Measurements from ENCODE around the gene CD2. TPM values are rescaled to one million over a fixed set of nuclear protein-coding genes. Genes with fewer than 3 reads are reported as not detected.
A peak's percentile ranks its signal among the peaks of the same experiment; 100 is the strongest.

Gene CD2
- total RNA-seq, 1 experiment from 2014 or later: not detected

DNA sequence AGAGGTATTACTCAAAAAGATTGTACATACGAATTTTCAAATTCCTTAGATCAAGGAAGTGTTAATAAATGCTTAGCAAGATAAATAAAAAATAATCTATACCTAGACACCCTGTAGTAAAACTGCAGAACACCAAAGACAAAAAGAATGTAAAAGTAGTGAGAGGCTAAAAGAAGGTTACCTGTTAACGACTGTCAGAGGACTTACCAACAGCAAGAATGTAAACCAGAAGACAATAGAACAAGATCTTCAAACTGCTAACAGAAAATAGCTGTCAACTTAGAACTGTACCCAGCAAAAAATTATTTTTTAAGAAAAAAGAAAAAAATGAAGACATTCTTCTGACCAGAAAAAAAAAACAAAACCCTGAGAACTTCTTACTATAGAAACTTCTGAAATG is 51.2 kb downstream of the CD2 start:
- no peak for TF ChIP-seq EZH2 (IDR thresholded peaks at IDR 0.05; ENCODE audit: borderline replicate concordance, low read depth, low read length, poor library complexity, severe bottlenecking)
- TF ChIP-seq, protein P1, sequence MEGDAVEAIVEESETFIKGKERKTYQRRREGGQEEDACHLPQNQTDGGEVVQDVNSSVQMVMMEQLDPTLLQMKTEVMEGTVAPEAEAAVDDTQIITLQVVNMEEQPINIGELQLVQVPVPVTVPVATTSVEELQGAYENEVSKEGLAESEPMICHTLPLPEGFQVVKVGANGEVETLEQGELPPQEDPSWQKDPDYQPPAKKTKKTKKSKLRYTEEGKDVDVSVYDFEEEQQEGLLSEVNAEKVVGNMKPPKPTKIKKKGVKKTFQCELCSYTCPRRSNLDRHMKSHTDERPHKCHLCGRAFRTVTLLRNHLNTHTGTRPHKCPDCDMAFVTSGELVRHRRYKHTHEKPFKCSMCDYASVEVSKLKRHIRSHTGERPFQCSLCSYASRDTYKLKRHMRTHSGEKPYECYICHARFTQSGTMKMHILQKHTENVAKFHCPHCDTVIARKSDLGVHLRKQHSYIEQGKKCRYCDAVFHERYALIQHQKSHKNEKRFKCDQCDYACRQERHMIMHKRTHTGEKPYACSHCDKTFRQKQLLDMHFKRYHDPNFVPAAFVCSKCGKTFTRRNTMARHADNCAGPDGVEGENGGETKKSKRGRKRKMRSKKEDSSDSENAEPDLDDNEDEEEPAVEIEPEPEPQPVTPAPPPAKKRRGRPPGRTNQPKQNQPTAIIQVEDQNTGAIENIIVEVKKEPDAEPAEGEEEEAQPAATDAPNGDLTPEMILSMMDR (conservative IDR thresholded peaks at IDR 0.05; ENCODE audit: low read depth, low read length): no peak
- ChIA-PET POLR2A (ENCODE audit: low non-redundant PET) (interaction anchor here (0.7 kb wide), 1 partner anchor 27 kb away, joined by 5 read pairs; no protein-coding TSS in a partner anchor), CTCF (no interaction called here)
- Histone ChIP-seq H3K4me3 (ENCODE audit: low read depth, low read length, poor library complexity, severe bottlenecking) (no peak overlapping the region), H3K36me3 (ENCODE audit: insufficient read depth, low read length, poor library complexity, severe bottlenecking) (no peaks in the 10 kb centered on the region), H3K27me3 (replicated peaks; ENCODE audit: insufficient read depth, low read depth, low read length, poor library complexity) (no peaks in the 10 kb centered on the region), H3K27ac (ENCODE audit: low read depth, low read length, poor library complexity, severe bottlenecking) (no peak overlapping the region), H3K4me1 (ENCODE audit: insufficient read depth, low read length, poor library complexity, severe bottlenecking) (no peaks in the 10 kb centered on the region), H3K9me3 (ENCODE audit: low read depth, low read length, poor library complexity, severe bottlenecking) (no peaks in the 10 kb centered on the region)
- no peak for DNase-seq (ENCODE audit: low spot score)
- intact Hi-C loops (cut with micrococcal nuclease; ENCODE audit: unreplicated experiment): no loop called here
- no TSS peak for BruUV-seq (replicated peaks)

DNA sequence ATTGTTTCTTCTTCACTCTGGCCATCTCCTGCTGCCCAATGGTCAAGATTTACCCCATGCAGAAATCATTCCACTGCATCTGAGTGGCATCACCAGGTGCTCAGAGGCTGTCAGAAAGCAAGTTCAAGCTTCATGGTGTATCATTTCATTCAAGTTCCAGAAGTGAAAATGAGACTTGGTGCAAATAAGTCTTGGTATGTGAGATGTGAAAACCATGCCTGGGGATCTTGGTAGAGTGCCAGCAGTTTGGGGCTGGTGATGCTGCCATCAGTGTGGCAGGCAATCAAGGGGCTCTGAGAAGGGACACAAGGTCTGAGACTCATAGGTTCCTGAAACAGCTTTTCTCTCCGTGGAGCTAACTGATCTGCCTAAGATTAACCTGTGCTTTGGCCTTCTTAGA is 52.0 kb downstream of the CD2 start:
- no TSS peak for BruUV-seq (replicated peaks)
- ChIA-PET CTCF (no interaction called here), POLR2A (ENCODE audit: low non-redundant PET) (no interaction called here)
- H3K4me3 ChIP-seq (ENCODE audit: low read depth, low read length, poor library complexity, severe bottlenecking): no peak overlapping the region
- no peaks in the 10 kb centered on the region for H3K27me3 ChIP-seq (replicated peaks; ENCODE audit: insufficient read depth, low read depth, low read length, poor library complexity)
- no peaks in the 10 kb centered on the region for H3K36me3 ChIP-seq (ENCODE audit: insufficient read depth, low read length, poor library complexity, severe bottlenecking)
- TF ChIP-seq EZH2 (IDR thresholded peaks at IDR 0.05; ENCODE audit: borderline replicate concordance, low read depth, low read length, poor library complexity, severe bottlenecking): no peak
- TF ChIP-seq, protein P1 (conservative IDR thresholded peaks at IDR 0.05; ENCODE audit: low read depth, low read length): no peak
- H3K9me3 ChIP-seq (ENCODE audit: low read depth, low read length, poor library complexity, severe bottlenecking): no peaks in the 10 kb centered on the region
- intact Hi-C loops (cut with micrococcal nuclease; ENCODE audit: unreplicated experiment): no loop called here
- DNase-seq (ENCODE audit: low spot score): peak; percentile 13
- H3K4me1 ChIP-seq (ENCODE audit: insufficient read depth, low read length, poor library complexity, severe bottlenecking): no peaks in the 10 kb centered on the region
- H3K27ac ChIP-seq (ENCODE audit: low read depth, low read length, poor library complexity, severe bottlenecking): no peak overlapping the region

DNA sequence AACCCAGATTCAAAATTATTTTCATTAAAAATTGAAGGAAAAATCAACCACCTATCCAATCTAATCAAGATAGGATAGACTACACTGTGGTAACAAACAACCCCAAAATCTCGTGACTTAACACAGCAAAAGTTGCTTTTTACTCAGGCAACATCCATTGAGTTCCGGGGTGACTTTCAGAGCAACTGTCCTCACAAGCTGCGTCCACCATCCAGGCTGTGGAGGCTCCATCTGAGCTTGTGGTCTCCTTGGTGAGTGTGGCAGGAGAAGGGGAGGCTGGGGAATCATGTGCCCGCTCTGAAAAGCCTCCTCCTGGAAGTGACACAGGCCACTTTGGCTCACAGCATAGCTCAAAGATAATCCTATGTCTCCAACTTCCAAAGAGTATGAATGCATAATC is 52.4 kb downstream of the CD2 start:
- Histone ChIP-seq H3K4me1 (ENCODE audit: insufficient read depth, low read length, poor library complexity, severe bottlenecking) (no peaks in the 10 kb centered on the region), H3K36me3 (ENCODE audit: insufficient read depth, low read length, poor library complexity, severe bottlenecking) (no peaks in the 10 kb centered on the region), H3K27ac (ENCODE audit: low read depth, low read length, poor library complexity, severe bottlenecking) (no peak overlapping the region), H3K9me3 (ENCODE audit: low read depth, low read length, poor library complexity, severe bottlenecking) (no peaks in the 10 kb centered on the region), H3K4me3 (ENCODE audit: low read depth, low read length, poor library complexity, severe bottlenecking) (no peak overlapping the region), H3K27me3 (replicated peaks; ENCODE audit: insufficient read depth, low read depth, low read length, poor library complexity) (no peaks in the 10 kb centered on the region)
- TF ChIP-seq, protein P1 (conservative IDR thresholded peaks at IDR 0.05; ENCODE audit: low read depth, low read length): no peak
- TF ChIP-seq EZH2 (IDR thresholded peaks at IDR 0.05; ENCODE audit: borderline replicate concordance, low read depth, low read length, poor library complexity, severe bottlenecking): no peak
- intact Hi-C loops (cut with micrococcal nuclease; ENCODE audit: unreplicated experiment): no loop called here
- POLR2A ChIA-PET (ENCODE audit: low non-redundant PET): no interaction called here
- no peak for DNase-seq (ENCODE audit: low spot score)
- BruUV-seq (replicated peaks): no TSS peak
- CTCF ChIA-PET: no interaction called here

Measured in A673 (cell line).